GM23338 (cell line): Measurements from ENCODE around the gene CACNA2D4. TPM values are rescaled to one million over a fixed set of nuclear protein-coding genes. Genes with fewer than 3 reads are reported as not detected.

Source experiments
- ATAC-seq: fragments of 200-7000 bp; cut with Tn5 transposase; 3 replicates; pipeline ENCODE4 v1.9.1; 2020
- DNase-seq: peaks from one replicate; pipeline ENCODE4 v3.0.0-alpha.2; 2015; ENCODE audit warnings: low spot score
- H2AFZ ChIP-seq: fragments of 200-600 bp; sonication (generic); 2 replicates; pipeline ENCODE4 v1.8.0; 2016; ENCODE audit warnings: antibody characterized with exemption, mild to moderate bottlenecking, moderate library complexity
- H3F3A ChIP-seq: fragments of 200-600 bp; sonication (generic); replicated peaks from 2 replicates; pipeline ENCODE4 v1.8.0; 2017; ENCODE audit warnings: antibody characterized with exemption, mixed run types, low read depth
- H3K27ac ChIP-seq: fragments of 200-600 bp; sonication (generic); 2 replicates; pipeline ENCODE4 v1.6.1; 2016; ENCODE audit warnings: low read depth
- H3K27me3 ChIP-seq: fragments of 200-600 bp; sonication (generic); 2 replicates; pipeline ENCODE4 v1.8.0; 2016; ENCODE audit warnings: mild to moderate bottlenecking, mixed run types, moderate library complexity; ENCODE audit not compliant: insufficient read depth
- H3K36me3 ChIP-seq: fragments of 200-600 bp; sonication (generic); 2 replicates; pipeline ENCODE4 v1.8.0; 2016; ENCODE audit warnings: mild to moderate bottlenecking; ENCODE audit not compliant: insufficient read depth
- H3K4me1 ChIP-seq: fragments of 200-600 bp; sonication (generic); 2 replicates; pipeline ENCODE4 v1.8.0; 2016; ENCODE audit warnings: mild to moderate bottlenecking, moderate library complexity; ENCODE audit not compliant: insufficient read depth
- H3K4me2 ChIP-seq: fragments of 200-600 bp; sonication (generic); 2 replicates; pipeline ENCODE4 v1.7.1; 2017; ENCODE audit warnings: mixed run types
- H3K4me3 ChIP-seq: fragments of 200-600 bp; sonication (generic); 2 replicates; pipeline ENCODE4 v1.6.1; 2016; ENCODE audit warnings: mixed run types
- H3K79me2 ChIP-seq: fragments of 200-600 bp; sonication (generic); replicated peaks from 2 replicates; pipeline ENCODE4 v1.8.0; 2017; ENCODE audit warnings: mild to moderate bottlenecking; ENCODE audit not compliant: insufficient read depth
- H3K9me2 ChIP-seq: fragments of 200-600 bp; sonication (generic); 2 replicates; pipeline ENCODE4 v1.8.0; 2017; ENCODE audit not compliant: insufficient read depth
- H4K20me1 ChIP-seq: fragments of 200-600 bp; sonication (generic); replicated peaks from 2 replicates; pipeline ENCODE4 v1.8.0; 2017; ENCODE audit warnings: mild to moderate bottlenecking; ENCODE audit not compliant: insufficient read depth
- H3K27ac Mint-ChIP-seq: 2 replicates; pipeline ENCODE4 v1.8.0; 2020; ENCODE audit warnings: inconsistent platforms, mild to moderate bottlenecking, moderate library complexity, mixed read lengths
- H3K27me3 Mint-ChIP-seq: 3 replicates; pipeline ENCODE4 v1.8.0; 2022; ENCODE audit warnings: low read depth, mild to moderate bottlenecking, moderate library complexity, mixed read lengths, inconsistent platforms; ENCODE audit not compliant: insufficient read depth, poor library complexity
- H3K36me3 Mint-ChIP-seq: 3 replicates; pipeline ENCODE4 v1.8.0; 2021; ENCODE audit warnings: low read depth, mild to moderate bottlenecking, inconsistent platforms, moderate library complexity, mixed read lengths
- H3K4me1 Mint-ChIP-seq: 3 replicates; pipeline ENCODE4 v1.8.0; 2020; ENCODE audit warnings: mild to moderate bottlenecking, inconsistent platforms, mixed read lengths
- H3K4me3 Mint-ChIP-seq: 3 replicates; pipeline ENCODE4 v1.8.0; 2021; ENCODE audit warnings: moderate library complexity, mild to moderate bottlenecking, inconsistent platforms, mixed read lengths
- H3K9me3 Mint-ChIP-seq: 3 replicates; pipeline ENCODE4 v1.8.0; 2020; ENCODE audit warnings: moderate library complexity, mild to moderate bottlenecking, inconsistent platforms, mixed read lengths
- CREB1 ChIP-seq: fragments of 250-450 bp; sonication (Bioruptor Pico); IDR thresholded peaks from 2 replicates; pipeline ENCODE4 v1.5.0; 2020; ENCODE audit warnings: low read depth, mild to moderate bottlenecking, moderate library complexity
- ETS1 ChIP-seq: IDR thresholded peaks from 2 replicates; pipeline ENCODE4 v1.6.1; 2016; ENCODE audit warnings: antibody characterized with exemption
- EZH2 ChIP-seq: fragments of 200-600 bp; sonication (generic); IDR thresholded peaks from one replicate; pipeline ENCODE4 v1.8.0; 2017; ENCODE audit warnings: antibody characterized with exemption, mild to moderate bottlenecking, low read depth; ENCODE audit not compliant: unreplicated experiment
- EZH2phosphoT487 ChIP-seq: fragments of 200-600 bp; sonication (generic); IDR thresholded peaks from one replicate; pipeline ENCODE4 v1.8.1; 2018; ENCODE audit warnings: antibody characterized with exemption; ENCODE audit not compliant: unreplicated experiment
- JUNB ChIP-seq: IDR thresholded peaks from one replicate; pipeline ENCODE4 v1.6.1; 2016; ENCODE audit warnings: antibody characterized with exemption; ENCODE audit not compliant: unreplicated experiment
- NANOG ChIP-seq: IDR thresholded peaks from 2 replicates; pipeline ENCODE4 v1.6.1; 2016; ENCODE audit warnings: antibody characterized with exemption, borderline replicate concordance
- REST ChIP-seq: IDR thresholded peaks from one replicate; pipeline ENCODE4 v1.6.1; 2018; ENCODE audit warnings: antibody characterized with exemption; ENCODE audit not compliant: unreplicated experiment
- STAT1 ChIP-seq: IDR thresholded peaks from one replicate; pipeline ENCODE4 v1.6.1; 2016; ENCODE audit warnings: antibody characterized with exemption; ENCODE audit not compliant: unreplicated experiment
- ZNF114 ChIP-seq: fragments of 250-450 bp; sonication (Bioruptor Pico); IDR thresholded peaks from 2 replicates; pipeline ENCODE4 v1.5.0; 2020; ENCODE audit warnings: mild to moderate bottlenecking, moderate library complexity
- ZNF331 ChIP-seq: fragments of 250-450 bp; sonication (Bioruptor Pico); IDR thresholded peaks from 2 replicates; pipeline ENCODE4 v1.5.0; 2020; ENCODE audit warnings: low read depth, mild to moderate bottlenecking, moderate library complexity
- ZNF462 ChIP-seq: fragments of 250-450 bp; sonication (Bioruptor Pico); IDR thresholded peaks from 2 replicates; pipeline ENCODE4 v1.5.0; 2020; ENCODE audit warnings: mild to moderate bottlenecking, moderate library complexity
- polyA plus RNA-seq: library from polyadenylated mRNA; unstranded; fragments of >200 nt; fragmentation: Nextera tagmentation; extraction: Ambion mirVana; gene quantifications from 2 replicates; pipeline ENCODE4 v1.2.1, GENCODE V29; 2016
- total RNA-seq: library from RNA; depleted of rRNA; stranded (reverse); fragments of >200 nt; shearing (Covaris generic); gene quantifications from 2 replicates; pipeline ENCODE4 v1.2.3, GENCODE V29; 2014

Gene CACNA2D4
- total and polyA plus RNA-seq, 2 experiments from 2014 or later: 0.07 to 0.24 TPM

GRCh38 chr12:1844223-1844622 is 74.2 kb downstream of the CACNA2D4 start:
- Histone ChIP-seq H3K27ac (no peak overlapping the region), H3K4me1 (peaks cover 9% of the 10 kb centered on the region), H3K4me2 (peak overlapping the region; percentile 60; the same call in 1 of the 2 replicates), H3K79me2 (no peaks in the 10 kb centered on the region), H2AFZ (no peak overlapping the region), H3K27me3 (no peaks in the 10 kb centered on the region), H3F3A (no peaks in the 10 kb centered on the region), H4K20me1 (no peaks in the 10 kb centered on the region), H3K9me2 (no peaks in the 10 kb centered on the region), H3K4me3 (no peak overlapping the region), H3K36me3 (no peaks in the 10 kb centered on the region)
- Mint-ChIP-seq H3K27me3 (peaks cover 5% of the 10 kb centered on the region), H3K27ac (no peak overlapping the region), H3K4me3 (no peak overlapping the region; the same call in 2 of the 3 replicates), H3K4me1 (peaks cover 50% of the 10 kb centered on the region), H3K9me3 (no peaks in the 10 kb centered on the region), H3K36me3 (no peaks in the 10 kb centered on the region)
- ATAC-seq (peak; percentile 17), DNase-seq (peak; percentile 9)
- no peak for TF ChIP-seq ZNF114 (CRISPR knock-in tag)
- no peak for TF ChIP-seq ZNF331 (CRISPR knock-in tag)
- no peak for TF ChIP-seq NANOG
- no peak for TF ChIP-seq EZH2phosphoT487

GRCh38 chr12:1843641-1844005 is 74.8 kb downstream of the CACNA2D4 start:
- H3F3A ChIP-seq: no peaks in the 10 kb centered on the region
- no peak overlapping the region for H3K27ac Mint-ChIP-seq
- peak overlapping the region; percentile 18; the same call in 1 of the 2 replicates for H2AFZ ChIP-seq
- no peaks in the 10 kb centered on the region for H3K36me3 Mint-ChIP-seq
- H3K4me1 Mint-ChIP-seq: peaks cover 47% of the 10 kb centered on the region
- no peak for ATAC-seq
- H3K27ac ChIP-seq: no peak overlapping the region
- H3K9me2 ChIP-seq: no peaks in the 10 kb centered on the region
- no peak overlapping the region for H3K4me3 ChIP-seq
- H3K4me3 Mint-ChIP-seq: no peak overlapping the region; the same call in 2 of the 3 replicates
- no peaks in the 10 kb centered on the region for H3K27me3 ChIP-seq
- no peaks in the 10 kb centered on the region for H3K79me2 ChIP-seq
- peaks cover 9% of the 10 kb centered on the region for H3K4me1 ChIP-seq
- H4K20me1 ChIP-seq: no peaks in the 10 kb centered on the region
- H3K4me2 ChIP-seq: no peak overlapping the region
- H3K27me3 Mint-ChIP-seq: peaks cover 5% of the 10 kb centered on the region
- no peaks in the 10 kb centered on the region for H3K9me3 Mint-ChIP-seq
- DNase-seq: no peak
- H3K36me3 ChIP-seq: no peaks in the 10 kb centered on the region
- TF ChIP-seq ZNF114 (CRISPR knock-in tag) (no peak), ZNF462 (CRISPR knock-in tag) (no peak), ETS1 (no peak), REST (no peak), CREB1 (CRISPR knock-in tag) (no peak), JUNB (no peak), EZH2phosphoT487 (no peak), EZH2 (no peak), NANOG (no peak), STAT1 (no peak)
